GM21786 (cell line): ENCODE results near the gene POLD1.

Source experiments
- ATAC-seq: cut with Tn5 transposase; IDR thresholded peaks from one replicate; pipeline ENCODE4 v1.9.1; 2021; ENCODE audit not compliant: unreplicated experiment

POLD1 gene

GRCh38 chr19:50461066-50461875, 77.1 kb downstream of the POLD1 start:
- ATAC-seq: no peak

- no peak for ATAC-seq
Observed at GRCh38 chr19:50462970-50463369, 78.8 kb downstream of the POLD1 start.

- no peak for ATAC-seq
Observed at GRCh38 chr19:50464348-50464747, 80.2 kb downstream of the POLD1 start.

- no peak for ATAC-seq
Observed at GRCh38 chr19:50465000-50465399, 80.9 kb downstream of the POLD1 start.

GRCh38 chr19:50465986-50466705, 82.0 kb downstream of the POLD1 start:
- ATAC-seq: no peak

- no peak for ATAC-seq
Observed at GRCh38 chr19:50466706-50467039, 82.5 kb downstream of the POLD1 start.

GRCh38 chr19:50467566-50467965, 83.4 kb downstream of the POLD1 start:
- no peak for ATAC-seq
